ENCODE measurements around the gene SKIDA1.

SKIDA1 gene

GRCh38 chr10:21496343-21497176 is 28.9 kb downstream of the SKIDA1 start (continued):
- TF ChIP-seq HIC1 (tag by site-specific recombination; IDR thresholded peaks at IDR 0.05) (peak; percentile 91), ZNF561 (tag by site-specific recombination; IDR thresholded peaks at IDR 0.05; ENCODE audit: borderline replicate concordance) (0 out of 2 replicates have a peak, but pooled peaks have one; percentile 13), ZNF148 (tag by site-specific recombination; IDR thresholded peaks at IDR 0.05; ENCODE audit: borderline replicate concordance) (no peak), ZNF2 (tag by site-specific recombination; IDR thresholded peaks at IDR 0.05) (peak; percentile 58; the same call in 1 of the 2 replicates), ZNF138 (tag by site-specific recombination; IDR thresholded peaks at IDR 0.05; ENCODE audit: borderline replicate concordance) (no peak), ZNF629 (tag by site-specific recombination; IDR thresholded peaks at IDR 0.05) (0 out of 2 replicates have a peak, but pooled peaks have one; percentile 30), ZIC2 (tag by site-specific recombination; IDR thresholded peaks at IDR 0.05) (peak; percentile 92), ZBTB26 (tag by site-specific recombination; optimal IDR thresholded peaks at IDR 0.05) (peak; percentile 86), INSM2 (tag by site-specific recombination; IDR thresholded peaks at IDR 0.05) (no peak), ZFP3 (tag by site-specific recombination; IDR thresholded peaks at IDR 0.05; ENCODE audit: low read depth) (0 out of 2 replicates have a peak, but pooled peaks have one; percentile 10), ZNF555 (tag by site-specific recombination; conservative IDR thresholded peaks at IDR 0.05) (no peak), ZNF362 (tag by site-specific recombination; IDR thresholded peaks at IDR 0.05) (no peak), ZFP37 (tag by site-specific recombination; IDR thresholded peaks at IDR 0.05) (peak; percentile 88; the same call in 1 of the 2 replicates), ZBTB11 (tag by site-specific recombination; conservative IDR thresholded peaks at IDR 0.05; ENCODE audit: low read depth) (0 out of 2 replicates have a peak, but pooled peaks have one; percentile 12), ZNF513 (tag by site-specific recombination; IDR thresholded peaks at IDR 0.05) (no peak), ZNF639 (tag by site-specific recombination; IDR thresholded peaks at IDR 0.05) (0 out of 2 replicates have a peak, but pooled peaks have one; percentile 44), OSR2 (tag by site-specific recombination; IDR thresholded peaks at IDR 0.05) (no peak), IKZF3 (tag by site-specific recombination; IDR thresholded peaks at IDR 0.05) (peak; percentile 29; the same call in 1 of the 2 replicates), ZNF433 (tag by site-specific recombination; IDR thresholded peaks at IDR 0.05; ENCODE audit: low read depth) (no peak), YY2 (tag by site-specific recombination; IDR thresholded peaks at IDR 0.05) (no peak), ZNF423 (tag by site-specific recombination; IDR thresholded peaks at IDR 0.05) (peak; percentile 92), MYNN (tag by site-specific recombination; IDR thresholded peaks at IDR 0.05; ENCODE audit: borderline replicate concordance) (no peak; the same call in 1 of the 2 replicates)
